Upper lobe of right lung (tissue), 1 donor: ENCODE measurements around the gene TMOD4. TPM values are rescaled to one million over a fixed set of nuclear protein-coding genes. Genes with fewer than 3 reads are reported as not detected.

Experiments
- ATAC-seq: fragments of 200-7000 bp; cut with Tn5 transposase; one replicate; pipeline ENCODE4 v1.9.1; 2020; ENCODE audit warnings: mild to moderate bottlenecking, moderate library complexity
- DNase-seq: peaks from one replicate; pipeline ENCODE4 v3.0.0-alpha.2; 2020
- H3K27ac ChIP-seq: fragments of 200-600 bp; one replicate; pipeline ENCODE4 v1.8.0; 2022
- H3K27me3 ChIP-seq: fragments of 200-600 bp; one replicate; pipeline ENCODE4 v1.8.0; 2022; ENCODE audit warnings: mild to moderate bottlenecking
- H3K36me3 ChIP-seq: fragments of 200-600 bp; one replicate; pipeline ENCODE4 v1.8.0; 2022
- H3K4me1 ChIP-seq: fragments of 200-600 bp; one replicate; pipeline ENCODE4 v1.8.0; 2022
- H3K4me3 ChIP-seq: fragments of 200-600 bp; one replicate; pipeline ENCODE4 v1.8.0; 2022; ENCODE audit warnings: mild to moderate bottlenecking
- H3K9me3 ChIP-seq: fragments of 200-600 bp; one replicate; pipeline ENCODE4 v1.8.0; 2022
- CTCF ChIP-seq: fragments of 200-600 bp; IDR thresholded peaks from one replicate; pipeline ENCODE4 v1.8.0; 2022; ENCODE audit warnings: antibody characterized with exemption
- intact Hi-C: fragments of 100-400 bp; cut with DNase I; formaldehyde crosslinking; loops from one replicate; pipeline ENCODE4 v1.11.0; 2022
- total RNA-seq: library from RNA; stranded (reverse); fragmentation: NEBNext Ultra II Directional; extraction: Animal tissue kit (Norgen Biotek cat#: 25700); gene quantifications from one replicate; pipeline ENCODE4 v1.2.1, GENCODE V29; 2021
- donor health status: DM: no; HTN: yes; CAD: no; lungs with severe emphysema.

Gene TMOD4
- total RNA-seq, 1 donor from 2014 or later = not detected

GRCh38 chr1:151167116-151167515, 8.7 kb downstream of the TMOD4 start:
- TF ChIP-seq CTCF = no peak
- ATAC-seq (no peak), DNase-seq (no peak)
- Histone ChIP-seq H3K9me3 (no peaks in the 10 kb centered on the region), H3K4me1 (peaks cover 16% of the 10 kb centered on the region), H3K36me3 (peaks cover 35% of the 10 kb centered on the region), H3K27me3 (no peaks in the 10 kb centered on the region), H3K27ac (no peak overlapping the region), H3K4me3 (no peak overlapping the region)
- intact Hi-C loops = no loop called here

GRCh38 chr1:151166505-151166956, 9.2 kb downstream of the TMOD4 start:
- H3K27ac ChIP-seq = peak overlapping the region; percentile 78
- peaks cover 35% of the 10 kb centered on the region for H3K36me3 ChIP-seq
- ATAC-seq (peak; percentile 1), DNase-seq (no peak)
- intact Hi-C loops = no loop called here
- TF ChIP-seq CTCF = no peak
- H3K27me3 ChIP-seq = no peaks in the 10 kb centered on the region
- peak overlapping the region; percentile 73 for H3K4me3 ChIP-seq
- H3K9me3 ChIP-seq = no peaks in the 10 kb centered on the region
- H3K4me1 ChIP-seq = peaks cover 16% of the 10 kb centered on the region

GRCh38 chr1:151165738-151166504, 9.9 kb downstream of the TMOD4 start, which contains the start of the genes LYSMD1 and SCNM1:
LYSMD1 (minus strand) TSS chr1:151165902; CDS start chr1:151165258, 644 bp downstream.
SCNM1 (plus strand) TSS chr1:151166144; CDS start chr1:151166153, 9 bp downstream.
- Histone ChIP-seq H3K4me3 (peak within 1 kb of the TSS; percentile 73), H3K9me3 (no peaks in the 10 kb centered on the region), H3K27me3 (no peaks in the 10 kb centered on the region), H3K36me3 (peaks cover 41% of the 10 kb centered on the region), H3K4me1 (peaks cover 16% of the 10 kb centered on the region), H3K27ac (peak within 1 kb of the TSS; percentile 86)
- no peak for TF ChIP-seq CTCF
- intact Hi-C loops = no loop called here
- ATAC-seq (peak; percentile 97), DNase-seq (peak; percentile 96)

- peak overlapping the region; percentile 86 for H3K27ac ChIP-seq
- intact Hi-C loops = no loop called here
- peak overlapping the region; percentile 73 for H3K4me3 ChIP-seq
- no peaks in the 10 kb centered on the region for H3K9me3 ChIP-seq
- no peak for TF ChIP-seq CTCF
- DNase-seq (peak; percentile 75), ATAC-seq (peak; percentile 33)
- H3K4me1 ChIP-seq = peaks cover 16% of the 10 kb centered on the region
- no peaks in the 10 kb centered on the region for H3K27me3 ChIP-seq
- H3K36me3 ChIP-seq = peaks cover 43% of the 10 kb centered on the region
These were observed 10.5 kb downstream of the TMOD4 start for GRCh38 chr1:151165281-151165737.

GRCh38 chr1:151164732-151165280, 11.0 kb downstream of the TMOD4 start:
- Histone ChIP-seq H3K9me3 (no peaks in the 10 kb centered on the region), H3K4me3 (peak overlapping the region; percentile 73), H3K4me1 (peaks cover 16% of the 10 kb centered on the region), H3K27ac (peak overlapping the region; percentile 86), H3K27me3 (no peaks in the 10 kb centered on the region), H3K36me3 (peaks cover 42% of the 10 kb centered on the region)
- intact Hi-C loops = no loop called here
- no peak for DNase-seq
- no peak for TF ChIP-seq CTCF
- ATAC-seq = no peak
